Epithelial cell of alveolus of lung (primary cell): ENCODE results near the gene LCTL. TPM values are rescaled to one million over a fixed set of nuclear protein-coding genes. Genes with fewer than 3 reads are reported as not detected.

ENCODE experiments used
- total RNA-seq: library from RNA; depleted of rRNA; stranded (reverse); fragments of >200 nt; gene quantifications from 2 replicates; pipeline ENCODE4 v1.2.1, GENCODE V29; 2015

LCTL gene
- 2.1 TPM in 1 of 2 replicates, not detected in the other for total RNA-seq

DNA sequence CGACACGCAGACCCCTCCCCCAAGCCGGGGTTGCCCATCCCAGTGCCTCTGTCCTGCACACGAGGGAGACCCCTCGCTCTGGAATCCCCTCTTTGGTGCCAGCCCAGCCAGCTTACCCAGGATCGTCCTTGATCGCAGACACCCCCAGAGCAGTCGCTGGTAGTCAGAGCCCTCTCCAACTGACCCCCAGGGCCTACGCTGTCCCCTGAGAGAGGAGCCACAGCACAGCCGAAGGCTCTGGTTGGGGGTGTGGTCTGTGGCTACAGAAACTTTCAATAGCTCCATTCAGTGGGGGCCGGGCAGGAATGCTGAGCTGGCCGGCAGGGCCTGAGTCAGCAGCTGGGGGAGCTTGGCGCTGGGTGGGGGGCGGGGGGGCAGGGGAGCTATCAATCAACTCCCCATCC, at the start of gene LCTL:
LCTL (minus strand) TSS at position 258 of the 404 bp plus-strand sequence. CDS start 633 bp downstream, outside the sequence.

GRCh38 chr15:66504563-66505429, 61.0 kb downstream of the LCTL start, which contains the start of the genes RPL4 and ZWILCH:
Gene RPL4, minus strand, starts transcription at chr15:66504855. Its CDS starts 65 bp downstream, at chr15:66504790.
Gene ZWILCH, plus strand, starts transcription at chr15:66505326. Its CDS starts 13 bp downstream, at chr15:66505339.

Other genes with a start within 250 kb of the LCTL start
- 3.5 and 8.9 TPM in 2 replicates for gene TIPIN, start 209.3 kb downstream of the LCTL start, total RNA-seq
- gene MAP2K1, start 179.1 kb downstream of the LCTL start, total RNA-seq, result 32.9 and 44.5 TPM in 2 replicates
- 17.5 and 20.9 TPM in 2 replicates for gene SNAPC5, start 68.2 kb downstream of the LCTL start, total RNA-seq
- gene RPL4, start 61.1 kb downstream of the LCTL start, total RNA-seq, result 5,333 and 8,616 TPM in 2 replicates
- 7.2 and 19.3 TPM in 2 replicates for gene ZWILCH, start 60.7 kb downstream of the LCTL start, total RNA-seq
- gene SMAD6, start 136.2 kb upstream of the LCTL start, total RNA-seq, result 5.3 and 18.4 TPM in 2 replicates